EL (cell line): ENCODE measurements around the gene GPRC5C.

ENCODE experiments used
- DNase-seq: peaks from one replicate; pipeline ENCODE4 v3.0.0-alpha.2; 2016

GPRC5C gene

DNA sequence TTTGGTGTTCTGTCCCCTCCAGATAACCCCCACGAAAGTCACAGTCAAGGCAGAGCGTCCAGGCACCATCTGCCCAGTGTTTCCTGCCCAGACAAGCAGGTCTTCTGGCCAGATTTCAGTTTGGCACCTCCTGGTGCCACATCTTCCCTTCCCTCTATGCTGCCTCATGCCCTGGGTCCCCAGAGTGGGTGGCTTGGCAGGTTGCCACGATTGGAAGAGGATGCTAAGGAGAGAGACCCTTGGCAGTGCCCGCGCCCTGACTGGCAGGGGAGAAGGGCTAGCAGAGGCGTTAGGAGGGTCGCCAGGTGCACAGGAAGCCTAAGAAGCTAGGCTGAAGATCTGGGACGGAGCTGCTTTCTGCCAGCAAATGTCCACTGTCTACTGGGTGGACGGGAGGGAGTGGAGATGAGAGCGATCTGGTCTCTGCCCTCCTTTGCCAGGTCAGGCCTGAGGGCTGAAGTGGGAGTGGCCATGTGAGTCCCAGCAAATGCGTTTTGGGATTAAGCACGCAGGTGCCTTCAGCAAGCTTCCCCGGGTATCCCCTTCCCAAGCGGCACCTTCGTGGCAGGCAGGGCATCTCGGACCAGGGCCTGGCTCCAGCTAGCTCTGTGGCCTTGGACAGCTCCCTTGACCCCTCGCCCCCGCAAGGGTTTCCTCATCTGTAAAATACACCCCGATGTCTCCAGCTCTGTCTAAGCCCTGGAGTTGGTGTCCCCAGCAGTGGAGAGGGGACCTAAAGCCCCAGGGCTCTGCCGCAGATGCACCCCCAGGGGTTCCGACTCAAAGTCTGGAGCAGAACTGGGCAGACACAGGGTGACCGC is 21.2 kb downstream of the GPRC5C start:
- DNase-seq = no peak

DNA sequence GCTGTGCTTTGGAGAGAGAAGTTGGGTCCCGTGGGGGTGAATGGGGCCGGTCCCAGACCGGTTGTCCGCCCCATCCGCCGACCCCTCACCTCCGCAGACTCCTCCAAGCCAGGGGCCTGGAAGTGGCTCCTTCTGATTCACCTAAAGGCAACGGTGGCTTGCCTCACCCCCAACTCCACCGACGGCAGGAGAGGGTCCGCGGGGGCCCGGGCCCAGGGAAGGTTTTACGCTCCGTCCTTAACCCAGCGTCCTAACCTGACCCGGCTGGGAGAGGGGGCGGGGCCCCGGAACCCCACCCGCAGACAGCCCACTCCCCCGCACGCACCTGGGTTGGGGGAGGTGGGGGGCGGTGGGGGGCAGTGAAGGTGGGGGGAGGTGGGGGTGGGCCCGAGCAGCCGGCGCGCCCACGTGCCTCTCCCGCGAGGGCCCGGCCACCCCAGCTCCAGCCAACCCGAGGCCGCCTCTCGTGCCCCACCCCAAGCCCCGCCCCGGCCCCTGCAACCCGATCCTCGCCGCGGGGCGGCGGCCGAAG is 21.8 kb downstream of the GPRC5C start:
- peak; percentile 61 for DNase-seq

DNA sequence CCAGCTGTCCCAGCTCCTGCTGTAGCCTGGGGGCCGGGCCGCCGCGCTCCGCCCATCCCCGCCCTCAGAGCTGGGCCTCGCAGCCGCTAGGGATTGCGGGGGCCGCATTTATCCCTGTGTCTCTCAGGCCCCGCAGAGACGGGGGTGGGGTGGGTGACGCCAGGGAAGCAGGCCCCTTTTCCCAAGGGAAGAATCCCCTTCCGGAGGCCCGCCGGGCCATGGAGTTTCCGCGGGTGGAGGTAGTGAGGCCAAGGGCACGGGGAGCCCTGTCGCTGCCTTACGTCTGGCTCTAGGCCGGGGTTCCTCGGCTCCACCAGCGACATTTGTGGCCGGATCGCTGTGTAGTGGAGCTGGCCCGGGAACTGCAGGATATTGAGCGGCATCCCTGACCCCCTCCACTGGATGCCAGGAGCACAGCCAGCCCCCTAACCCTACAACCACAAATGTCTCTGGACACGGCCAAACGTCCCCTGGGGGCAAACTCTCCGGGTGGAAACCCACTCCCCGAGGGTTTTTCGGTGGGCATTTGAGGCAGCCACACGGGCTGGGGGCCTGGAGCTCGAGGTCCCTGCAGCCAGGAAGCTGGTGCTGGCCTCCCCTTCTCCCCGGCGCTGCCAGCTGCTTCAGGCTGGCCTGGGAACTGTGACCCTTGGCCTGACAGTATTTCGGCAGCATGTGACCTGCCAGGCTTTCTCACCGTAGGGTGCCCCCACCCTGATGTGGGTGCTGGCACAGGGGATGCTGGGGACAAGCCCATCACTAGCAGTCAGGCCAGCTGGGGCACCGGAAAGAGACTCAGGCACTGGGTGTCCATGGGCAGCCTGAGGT is 22.5 kb downstream of the GPRC5C start:
- no peak for DNase-seq

DNA sequence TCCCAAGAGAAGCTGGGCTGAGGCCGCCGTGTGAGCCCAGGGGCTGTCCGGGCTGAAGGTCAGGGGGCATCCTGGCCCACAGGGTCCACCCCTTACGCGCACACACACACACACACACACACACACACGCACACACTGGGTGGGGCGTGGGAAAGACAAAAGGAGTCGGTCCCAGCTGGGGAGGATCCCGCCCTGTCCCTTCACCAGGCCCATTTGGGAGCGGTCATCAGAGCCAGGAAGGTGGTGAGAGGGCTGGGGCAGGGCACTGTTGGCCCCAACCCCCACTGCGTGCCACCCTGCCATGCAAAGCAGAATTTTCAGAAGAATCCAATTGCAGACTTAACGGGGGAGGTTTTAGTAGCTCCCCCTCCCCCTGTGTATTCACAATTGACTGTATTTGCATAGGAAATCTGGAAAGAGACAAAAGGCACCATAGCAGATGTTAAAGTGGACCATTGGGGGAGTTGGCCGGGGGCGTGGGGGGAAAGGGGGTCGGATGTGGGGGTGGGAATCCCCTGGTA is 23.2 kb downstream of the GPRC5C start:
- no peak for DNase-seq

DNA sequence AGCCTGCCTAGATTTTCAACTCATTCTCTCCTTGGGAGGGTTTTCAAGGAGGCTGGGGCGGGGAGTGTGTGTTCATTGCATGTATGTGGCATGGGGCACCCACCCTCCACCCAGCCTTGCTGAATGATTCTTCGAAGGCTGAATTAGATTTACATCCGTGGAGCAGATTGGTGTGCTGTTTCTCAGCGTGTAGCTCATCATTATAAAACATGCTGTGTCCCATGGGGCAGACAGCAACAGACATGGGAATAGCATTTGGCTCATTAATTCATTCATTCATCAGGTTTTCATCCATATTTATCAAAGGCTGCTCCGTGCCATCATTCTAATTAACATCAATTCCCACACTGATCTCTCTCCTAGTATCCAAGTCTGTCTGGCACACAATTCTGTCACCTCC is 23.9 kb downstream of the GPRC5C start:
- no peak for DNase-seq

DNA sequence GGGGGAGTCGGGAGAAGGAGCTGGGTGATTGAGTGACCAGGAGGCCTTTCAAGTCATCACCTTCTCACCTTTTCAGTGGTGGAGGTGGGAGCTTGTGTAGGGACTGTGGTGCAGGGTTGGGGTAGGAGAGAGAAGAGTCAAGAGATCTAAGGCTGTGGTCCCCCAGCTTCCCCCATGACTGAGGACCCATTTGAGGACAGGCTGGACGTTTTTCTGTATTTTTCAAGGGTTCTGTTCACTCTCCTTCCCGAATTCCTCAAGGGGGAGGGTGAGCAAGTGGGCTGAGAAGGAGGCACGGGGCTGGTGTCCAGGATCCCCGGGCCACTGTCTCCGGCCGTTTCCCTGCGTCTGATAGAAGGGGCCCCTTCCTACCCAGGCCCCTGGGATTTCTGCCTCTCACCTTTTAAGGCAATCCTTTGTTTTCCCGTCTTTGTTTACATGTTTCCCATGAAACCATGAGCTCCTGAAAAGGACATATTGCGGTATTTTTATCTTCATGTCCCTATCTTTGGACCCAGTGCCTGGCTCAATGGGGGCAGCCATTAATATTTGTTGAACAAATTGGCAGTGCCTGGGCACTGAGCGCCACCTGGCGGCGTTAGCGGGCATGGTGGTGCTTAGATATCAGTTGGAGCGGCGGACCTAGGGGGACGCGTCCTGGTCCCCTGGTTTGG is 25.4 kb downstream of the GPRC5C start:
- DNase-seq = peak; percentile 55

DNA sequence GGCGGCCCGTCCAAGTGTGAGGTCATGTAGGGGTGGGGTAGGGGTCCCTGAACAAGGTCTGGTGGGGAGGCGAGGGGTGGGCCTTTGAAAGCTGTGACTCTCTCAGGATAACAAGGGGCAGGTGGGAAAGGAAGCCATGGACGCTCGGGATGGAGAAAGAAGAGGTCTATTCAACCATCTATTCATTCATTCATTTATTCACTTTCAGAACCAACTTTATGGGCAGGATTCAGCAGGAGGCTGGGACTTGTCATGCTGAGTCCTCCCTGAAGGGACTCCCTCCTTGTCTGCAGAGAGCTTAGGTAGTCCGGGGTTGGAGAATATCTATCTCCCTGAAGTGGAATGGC is 25.9 kb downstream of the GPRC5C start:
- DNase-seq = no peak

DNA sequence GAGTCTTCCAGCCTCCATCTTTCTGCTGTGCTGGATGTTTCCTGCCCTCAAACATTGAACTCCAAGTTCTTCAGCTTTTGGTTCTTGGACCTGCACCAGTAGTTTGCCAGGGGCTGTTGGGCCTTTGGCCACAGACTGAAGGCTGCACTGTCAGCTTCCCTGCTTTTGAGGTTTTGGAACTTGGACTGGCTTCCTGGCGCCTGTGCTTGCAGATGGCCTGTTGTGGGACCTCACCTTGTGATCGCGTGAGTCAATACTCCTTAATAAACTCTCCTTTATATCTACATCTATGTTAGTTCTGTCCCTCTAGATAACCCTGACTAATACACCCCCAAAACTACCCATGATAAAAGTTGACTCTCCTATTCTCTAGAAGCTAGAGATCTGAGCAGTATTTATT is 26.9 kb downstream of the GPRC5C start:
- no peak for DNase-seq

DNA sequence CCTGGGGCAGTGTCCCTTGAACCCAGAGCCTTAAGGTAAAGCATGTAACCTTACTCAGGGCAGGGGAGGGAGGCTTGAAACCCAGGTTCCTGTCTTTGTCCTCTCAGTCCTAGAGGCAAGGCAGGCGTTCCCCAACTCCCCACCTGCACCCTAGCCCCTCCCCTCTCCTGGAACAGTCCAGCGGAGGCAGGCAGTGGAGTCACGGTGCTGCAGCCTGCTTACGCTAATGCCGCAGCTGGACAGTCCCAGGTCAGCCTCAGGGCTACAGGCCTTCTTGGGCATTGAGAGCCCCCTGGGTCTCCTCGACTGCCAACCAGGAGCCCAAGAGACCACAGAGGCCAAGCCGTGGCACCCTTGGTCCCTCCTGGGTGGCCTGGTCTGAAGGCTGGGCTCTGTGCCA is 27.7 kb downstream of the GPRC5C start:
- DNase-seq = no peak

DNA sequence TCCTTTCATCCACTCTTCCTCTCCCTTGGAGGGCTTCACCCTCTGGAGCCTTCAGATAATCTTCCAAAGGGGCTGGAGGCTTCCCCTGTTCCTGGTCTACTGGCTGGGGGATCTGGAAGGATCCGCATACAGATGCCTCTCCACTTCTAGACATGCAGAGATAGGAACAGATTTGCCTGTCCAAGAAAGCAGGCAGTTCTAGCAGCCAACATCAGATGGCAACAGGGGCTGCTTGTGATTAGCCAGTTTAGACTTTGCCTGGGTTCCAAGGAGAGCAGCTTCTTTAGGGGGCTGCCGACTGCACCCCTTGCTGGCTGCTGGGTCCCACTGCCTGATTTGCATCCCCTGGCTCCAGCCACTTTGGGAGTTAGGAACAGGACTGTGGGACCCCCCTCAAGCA is 28.4 kb downstream of the GPRC5C start:
- DNase-seq = no peak

DNA sequence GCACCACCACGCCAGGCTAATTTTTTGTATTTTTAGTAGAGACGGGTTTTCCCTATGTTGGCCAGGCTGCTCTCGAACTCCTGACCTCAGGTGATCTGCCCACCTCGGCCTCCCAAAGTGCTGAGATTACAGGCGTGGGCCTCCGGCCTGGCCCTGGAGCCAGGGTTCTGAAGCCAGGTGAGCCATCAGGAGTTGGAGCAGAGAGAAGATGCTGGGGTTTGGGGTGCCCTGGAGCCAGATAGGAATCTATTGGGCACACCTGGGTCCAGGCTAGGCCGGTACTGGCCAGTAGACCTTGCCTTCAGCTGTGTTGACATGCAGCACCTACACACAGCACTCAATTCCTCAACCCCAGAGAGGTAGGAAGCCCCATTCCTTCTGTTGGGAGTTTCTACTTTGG is 29.1 kb downstream of the GPRC5C start:
- DNase-seq = no peak

DNA sequence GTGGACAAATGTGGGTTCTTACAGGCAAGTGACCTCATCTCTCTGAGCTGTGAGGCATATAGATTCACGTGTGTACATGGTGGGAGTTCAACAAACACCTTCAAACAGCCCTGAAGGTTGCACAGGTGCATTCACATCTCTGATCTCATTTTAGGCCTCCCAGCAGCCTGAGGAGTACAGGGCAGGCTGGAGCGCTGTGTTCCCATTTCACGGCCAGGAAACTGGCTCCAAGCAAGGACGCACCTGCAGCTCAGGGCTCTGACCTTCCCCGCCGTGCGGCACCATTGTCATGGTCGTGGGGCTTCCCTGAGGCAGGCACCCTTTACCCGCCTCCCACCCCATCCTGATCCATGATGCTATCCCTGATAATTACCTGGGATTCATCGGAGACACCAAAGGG is 29.7 kb downstream of the GPRC5C start:
- no peak for DNase-seq

DNA sequence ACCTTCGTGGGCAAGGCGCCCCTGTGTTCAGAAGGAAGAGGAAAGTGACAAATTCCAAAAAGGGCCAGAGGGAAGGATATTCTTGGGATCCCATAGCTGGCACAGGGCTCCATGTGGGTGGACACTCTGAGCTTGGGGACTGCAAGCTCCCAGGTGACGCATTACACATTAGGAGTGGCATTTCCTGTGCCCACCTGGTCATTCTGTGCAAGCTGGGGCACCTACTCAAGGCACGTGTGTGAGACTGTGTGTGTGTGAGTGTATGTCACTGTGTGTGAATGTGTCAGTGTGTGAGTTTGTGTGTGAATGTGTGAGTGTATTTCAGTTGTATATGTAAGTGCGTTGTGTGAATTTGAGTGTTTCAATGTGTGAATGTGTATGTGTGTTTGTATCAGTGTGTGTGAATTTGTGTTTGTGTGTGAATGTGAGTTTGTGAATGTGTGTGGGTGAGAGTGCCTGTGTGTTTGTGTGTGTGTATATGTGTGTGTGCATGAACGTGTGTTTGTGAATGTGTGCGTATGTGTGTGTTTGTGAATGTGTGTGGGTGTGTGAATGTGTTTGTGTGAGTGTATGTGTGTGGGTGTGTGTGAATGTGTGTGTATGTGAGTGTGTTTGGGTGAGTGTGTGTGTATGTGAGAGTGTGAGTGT is 33.0 kb downstream of the GPRC5C start:
- no peak for DNase-seq

DNA sequence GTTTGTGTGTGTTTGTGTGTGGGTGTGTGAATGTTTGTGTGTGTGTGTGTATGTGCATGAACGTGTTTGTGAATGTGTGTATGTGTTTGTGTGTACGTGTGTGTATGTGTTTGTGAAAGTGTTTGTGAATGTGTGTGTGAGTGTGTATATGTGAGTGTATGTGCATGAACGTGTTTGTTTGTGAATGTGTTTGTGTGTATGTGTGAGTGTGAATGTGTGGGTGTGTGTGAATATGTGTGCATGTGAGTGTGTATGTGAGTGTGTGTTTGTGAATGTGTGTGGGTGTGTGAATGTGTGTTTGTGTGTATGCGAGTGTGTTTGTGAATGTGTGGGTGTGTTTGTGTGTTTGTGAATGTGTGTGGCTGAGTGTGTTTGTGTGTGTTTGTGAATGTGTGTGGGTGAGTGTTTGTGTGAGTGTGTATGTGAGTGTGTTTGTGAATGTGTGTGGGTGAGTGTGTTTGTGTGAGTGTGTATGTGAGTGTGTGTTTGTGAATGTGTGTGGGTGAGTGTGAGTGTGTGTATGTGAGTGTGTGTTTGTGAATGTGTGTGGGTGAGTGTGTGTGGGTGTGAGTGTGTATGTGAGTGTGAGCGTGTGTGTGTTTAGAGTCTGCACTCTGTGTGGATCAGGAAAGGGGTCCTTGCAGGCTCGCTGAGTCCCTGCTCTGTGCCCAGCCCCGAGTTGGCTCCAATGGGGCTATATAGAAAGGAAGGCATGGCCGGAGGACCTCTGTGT is 33.7 kb downstream of the GPRC5C start:
- DNase-seq = no peak

DNA sequence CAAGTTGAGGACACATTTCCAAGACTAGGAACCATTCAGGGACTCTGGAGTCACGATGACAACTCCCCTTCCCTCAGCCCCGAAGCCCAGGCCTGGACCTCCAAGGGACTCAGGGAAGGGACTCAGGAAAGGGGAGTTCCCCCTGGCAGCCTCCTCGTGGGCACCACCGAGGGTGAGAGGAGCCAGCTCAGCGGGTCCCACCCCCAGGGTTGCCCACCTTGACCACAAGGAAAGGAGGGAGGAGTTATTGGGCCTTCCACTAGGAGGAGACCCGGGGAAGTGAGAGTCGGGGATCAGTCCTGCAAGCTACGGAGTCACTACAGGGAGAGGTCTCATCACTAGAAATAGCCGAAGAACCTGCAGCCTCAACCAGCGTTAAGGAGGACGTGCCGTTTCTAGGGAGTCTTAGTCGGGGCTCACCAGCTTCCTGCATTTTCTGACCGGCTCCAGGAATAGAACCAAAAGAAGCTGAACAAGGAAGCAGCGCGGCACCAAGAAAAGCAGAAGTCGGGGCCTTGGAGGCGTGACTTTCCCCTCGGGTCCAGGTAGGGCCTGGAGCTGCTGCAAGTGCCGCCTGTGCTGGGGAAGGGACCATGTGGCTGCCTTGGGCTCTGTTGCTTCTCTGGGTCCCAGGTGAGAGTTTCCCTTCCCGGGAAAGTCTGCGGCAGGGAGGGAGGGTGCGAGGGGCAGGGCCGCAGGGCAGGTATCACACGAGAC is 34.4 kb downstream of the GPRC5C start, which contains the start of gene CD300A:
Gene CD300A, plus strand, starts transcription at position 524 of the 717 bp plus-strand sequence. Its CDS starts 70 bp downstream, at position 594.
- no peak for DNase-seq

DNA sequence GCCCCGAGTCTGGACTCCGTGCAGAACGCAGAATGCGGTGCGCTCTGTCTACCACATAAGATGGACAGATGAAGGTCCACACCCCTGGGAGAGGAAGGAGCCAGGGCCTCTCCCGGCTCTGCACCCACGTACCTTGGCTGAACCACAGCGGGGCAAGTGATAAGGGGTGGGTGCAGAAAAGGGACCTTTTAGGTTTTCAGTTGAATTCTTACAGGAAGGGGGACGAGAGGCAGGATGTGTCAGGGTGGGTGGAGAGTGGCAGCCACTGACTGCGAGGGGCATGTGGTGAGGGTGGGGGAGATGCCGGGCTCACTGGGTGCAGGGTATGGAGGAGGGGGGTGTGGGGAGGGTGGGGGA is 34.9 kb downstream of the GPRC5C start:
- no peak for DNase-seq

DNA sequence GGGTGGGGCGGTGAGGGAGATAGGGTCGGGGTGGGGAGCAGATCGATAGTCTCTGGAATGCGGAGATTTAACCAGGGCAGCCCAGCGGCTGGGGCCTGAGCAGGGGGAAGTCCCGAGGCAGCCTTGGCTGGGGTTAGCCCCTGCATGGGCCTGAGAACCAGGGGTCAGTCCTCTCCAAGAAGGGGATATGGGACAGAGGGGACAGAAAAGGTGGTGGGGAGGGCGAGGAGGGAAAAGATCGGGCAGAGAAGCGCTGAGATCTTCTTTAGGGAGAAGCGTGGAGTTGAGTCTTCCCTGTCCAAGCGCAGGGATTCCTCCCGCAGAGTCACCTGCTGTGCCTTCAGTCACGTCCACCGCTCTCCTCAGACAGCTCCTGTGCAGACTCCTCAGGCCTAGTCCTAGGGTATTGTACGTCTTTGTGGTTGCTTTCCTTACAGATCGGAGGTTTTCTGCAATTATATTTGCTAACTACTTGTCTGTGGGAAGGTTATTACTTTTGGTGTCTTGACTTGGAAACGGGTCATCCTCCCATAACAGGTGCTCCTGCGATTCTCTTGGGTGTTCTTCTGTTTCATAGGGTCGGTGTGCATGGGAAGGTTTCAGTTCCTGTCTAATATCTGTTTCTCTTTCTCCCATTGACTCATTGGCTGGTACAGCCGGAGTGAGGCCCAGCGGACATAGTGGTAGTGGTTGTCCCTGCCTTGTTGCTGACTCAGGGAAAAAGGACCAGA is 35.5 kb downstream of the GPRC5C start:
- DNase-seq = no peak

DNA sequence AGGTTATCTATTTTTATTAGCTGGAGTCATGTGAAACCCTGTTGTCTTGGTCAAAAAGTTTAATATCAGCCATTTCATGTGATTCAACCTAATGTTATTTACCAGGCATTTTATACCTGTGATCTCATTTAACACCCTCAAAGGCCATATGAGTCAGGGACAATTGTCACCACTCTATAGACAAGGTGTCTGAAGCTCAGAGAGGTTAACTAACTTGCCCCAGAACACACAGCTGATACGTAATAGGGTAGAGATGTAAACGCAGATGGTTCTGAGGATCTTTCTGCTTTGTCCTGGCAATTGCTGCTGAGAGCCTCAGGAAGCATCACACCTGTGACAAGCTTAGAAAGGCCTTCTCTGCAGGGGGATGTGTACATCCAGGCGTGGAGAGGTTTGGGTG is 39.5 kb downstream of the GPRC5C start:
- DNase-seq = no peak

DNA sequence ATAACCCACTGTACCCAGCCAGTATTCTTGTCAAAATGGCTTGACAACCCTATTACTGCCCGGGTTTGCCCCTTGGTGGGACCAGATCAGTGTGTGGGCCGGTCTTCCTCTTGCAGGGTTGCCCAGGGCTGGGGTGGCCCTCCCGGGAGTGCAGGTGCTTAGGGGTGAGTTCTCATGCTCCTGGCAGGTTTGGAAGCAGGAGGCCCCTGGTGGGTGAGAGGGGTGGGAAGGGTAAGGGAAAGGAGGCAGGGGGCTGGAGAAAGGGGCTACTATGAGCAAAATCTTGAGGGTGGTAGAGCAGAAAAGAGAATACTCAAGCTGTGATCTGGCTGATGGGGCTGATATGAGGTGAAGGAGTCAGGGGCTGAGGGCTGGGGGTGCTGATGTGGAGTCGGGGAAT is 41.0 kb downstream of the GPRC5C start:
- no peak for DNase-seq

DNA sequence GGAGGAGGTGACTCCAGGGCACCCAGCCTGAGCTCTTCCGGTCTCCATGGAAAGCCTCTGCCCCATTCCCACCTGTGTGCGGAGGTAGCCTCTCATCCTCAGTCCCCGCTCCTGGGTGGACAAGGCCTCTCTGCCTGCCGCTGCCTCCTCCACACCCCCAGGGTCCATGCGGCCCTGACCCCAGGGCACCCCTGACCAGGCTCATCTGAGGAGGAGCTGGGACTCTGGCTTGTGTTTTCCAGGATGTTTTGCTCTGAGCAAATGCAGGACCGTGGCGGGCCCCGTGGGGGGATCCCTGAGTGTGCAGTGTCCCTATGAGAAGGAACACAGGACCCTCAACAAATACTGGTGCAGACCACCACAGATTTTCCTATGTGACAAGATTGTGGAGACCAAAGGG is 41.4 kb downstream of the GPRC5C start:
- no peak for DNase-seq
